IPS DF 4.7 (cell line): ENCODE measurements around the gene PCSK9.
A peak's percentile ranks its signal among the peaks of the same experiment; 100 is the strongest.

Experiments used
- DNase-seq: peaks from one replicate; pipeline ENCODE4 v3.0.0-alpha.2; 2013; ENCODE audit warnings: low spot score; ENCODE audit errors: extremely low read depth

PCSK9 gene

GRCh38 chr1:55059302-55060132, 20.2 kb downstream of the PCSK9 start:
- DNase-seq, result no peak

GRCh38 chr1:55060133-55060999, 21.0 kb downstream of the PCSK9 start:
- DNase-seq, result no peak

- DNase-seq, result no peak
Observed at GRCh38 chr1:55061000-55061705, 21.8 kb downstream of the PCSK9 start.

GRCh38 chr1:55061706-55062321, 22.5 kb downstream of the PCSK9 start:
- no peak for DNase-seq

- DNase-seq, result no peak
Observed at GRCh38 chr1:55062801-55063576, 23.6 kb downstream of the PCSK9 start.

- no peak for DNase-seq
Observed at GRCh38 chr1:55063577-55063942, 24.2 kb downstream of the PCSK9 start.

- no peak for DNase-seq
Observed at GRCh38 chr1:55064071-55064581, 24.8 kb downstream of the PCSK9 start.

GRCh38 chr1:55064861-55065263, 25.5 kb downstream of the PCSK9 start:
- DNase-seq, result no peak

- no peak for DNase-seq
Observed at GRCh38 chr1:55065648-55066047, 26.3 kb downstream of the PCSK9 start.

- DNase-seq, result no peak
Observed at GRCh38 chr1:55067022-55067778, 27.9 kb downstream of the PCSK9 start.

- no peak for DNase-seq
Observed at GRCh38 chr1:55067914-55068313, 28.6 kb downstream of the PCSK9 start.

GRCh38 chr1:55068638-55069037, 29.3 kb downstream of the PCSK9 start:
- DNase-seq, result no peak

GRCh38 chr1:55069280-55069679, 29.9 kb downstream of the PCSK9 start:
- no peak for DNase-seq

- no peak for DNase-seq
Observed at GRCh38 chr1:55070293-55071164, 31.2 kb downstream of the PCSK9 start.

- peak; percentile 41 for DNase-seq
Observed at GRCh38 chr1:55071477-55071876, 32.1 kb downstream of the PCSK9 start.

- no peak for DNase-seq
Observed at GRCh38 chr1:55073187-55073916, 34.0 kb downstream of the PCSK9 start.

GRCh38 chr1:55074455-55074854, 35.1 kb downstream of the PCSK9 start:
- DNase-seq, result no peak

GRCh38 chr1:55076356-55076755, 37.0 kb downstream of the PCSK9 start:
- DNase-seq, result no peak
